Head of caudate nucleus (tissue), 42 donors: ENCODE results near the gene GALK1.
"Not testable (repeated sequence)": the region's sequence is repeated elsewhere in the genome, so short reads cannot be mapped to it uniquely, and the experiment has no call there.

ENCODE experiments used
- DNase-seq, 42 donors: peaks; one replicate each; pipeline versions ENCODE4 v3.0.0 to v3.0.0-alpha.2; 2020 to 2021; ENCODE audit warnings: mixed read lengths in 7 of 42
- intact Hi-C: fragments of 100-400 bp; cut with DNase I; formaldehyde crosslinking; loops from one replicate; pipeline ENCODE4 v1.15.0; 2022

Gene GALK1

GRCh38 chr17:75785016-75785890 lies 20.3 kb upstream of the GALK1 start:
- DNase-seq, result peak; percentile 63 to 95 (median 87)
- intact Hi-C loops, result loop anchor here (10.0 kb wide), 1 partner anchor 110 kb away; the partner anchor contains the start of gene TRIM65

DNA sequence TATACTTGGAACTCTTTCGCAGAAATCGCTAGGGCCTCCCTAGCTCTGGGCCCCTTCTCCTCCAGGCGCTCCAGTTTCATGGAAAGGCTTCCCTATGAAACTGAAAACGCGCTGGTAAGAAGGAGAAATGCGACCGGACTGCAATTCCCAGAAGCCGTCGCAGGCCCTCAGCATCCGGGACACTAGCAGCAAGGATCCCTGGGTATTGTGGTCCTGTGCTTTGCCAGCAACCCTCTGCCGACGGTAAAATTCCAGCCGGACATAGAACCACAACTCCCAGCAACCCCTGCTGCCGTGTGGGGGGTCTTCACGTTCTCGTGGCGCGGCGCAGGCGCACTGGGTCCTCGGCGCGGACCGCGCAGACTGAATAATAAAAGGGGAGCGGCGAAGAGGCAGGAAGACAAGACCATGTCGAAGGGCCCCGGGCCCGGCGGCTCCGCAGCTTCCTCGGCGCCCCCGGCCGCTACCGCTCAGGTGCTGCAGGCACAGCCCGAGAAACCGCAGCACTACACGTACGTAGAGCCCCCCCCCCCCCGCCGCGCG lies 19.6 kb upstream of the GALK1 start, which contains the start of gene UNK:
Gene UNK, plus strand, starts transcription at position 334 of the 543 bp plus-strand sequence. Its CDS starts 75 bp downstream, at position 409.
- DNase-seq, result peak; percentile 95 to 100 (median 98)
- intact Hi-C loops, result loop anchor here (5.0 to 10.0 kb wide), 2 partner anchors 73 to 110 kb away; partner anchors contain the start of genes TRIM65 and WBP2

- intact Hi-C loops, result loop anchor here (5.0 to 10.0 kb wide), 2 partner anchors 73 to 111 kb away; partner anchors contain the start of genes TRIM65 and WBP2
- DNase-seq, result peak in 16 of 42 donors; percentile 10 to 55 (median 34)
These were observed 18.9 kb upstream of the GALK1 start for GRCh38 chr17:75783803-75784472.

DNA sequence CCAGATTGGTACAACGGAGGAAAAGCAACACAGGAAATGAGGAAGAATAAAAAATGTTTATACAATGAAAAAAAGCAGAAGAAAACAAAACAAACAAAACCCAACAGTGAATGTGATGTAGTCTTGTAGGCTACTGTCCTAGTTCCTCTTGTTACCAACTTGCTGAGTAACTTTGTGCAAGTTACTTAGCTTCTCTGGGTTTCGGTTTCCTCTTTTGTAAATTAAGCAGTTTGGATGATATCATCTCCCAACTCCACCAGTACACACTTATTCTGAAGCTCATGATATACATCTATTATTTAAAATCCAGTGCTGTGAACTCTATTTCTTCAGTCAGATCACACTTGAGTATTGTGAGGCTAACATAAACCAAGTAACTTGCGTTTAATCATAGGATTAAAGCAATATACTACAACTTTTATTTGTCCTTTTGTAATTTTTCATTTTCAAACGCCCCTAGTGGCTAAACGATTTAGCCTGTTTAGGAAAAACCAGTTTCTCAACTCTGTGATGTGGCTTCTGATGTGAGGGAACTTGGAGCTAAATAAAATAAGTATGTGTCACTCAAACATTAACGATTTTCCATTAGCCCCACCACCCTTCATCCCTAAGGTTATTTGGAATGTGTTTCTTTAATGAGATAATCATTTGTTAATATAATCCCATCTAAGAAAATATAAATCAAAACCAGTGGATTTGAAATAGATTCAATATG lies 18.2 kb upstream of the GALK1 start:
- intact Hi-C loops, result loop anchor here (5.0 to 10.0 kb wide), 2 partner anchors 74 to 112 kb away; partner anchors contain the start of genes TRIM65 and WBP2
- no peak for DNase-seq

DNA sequence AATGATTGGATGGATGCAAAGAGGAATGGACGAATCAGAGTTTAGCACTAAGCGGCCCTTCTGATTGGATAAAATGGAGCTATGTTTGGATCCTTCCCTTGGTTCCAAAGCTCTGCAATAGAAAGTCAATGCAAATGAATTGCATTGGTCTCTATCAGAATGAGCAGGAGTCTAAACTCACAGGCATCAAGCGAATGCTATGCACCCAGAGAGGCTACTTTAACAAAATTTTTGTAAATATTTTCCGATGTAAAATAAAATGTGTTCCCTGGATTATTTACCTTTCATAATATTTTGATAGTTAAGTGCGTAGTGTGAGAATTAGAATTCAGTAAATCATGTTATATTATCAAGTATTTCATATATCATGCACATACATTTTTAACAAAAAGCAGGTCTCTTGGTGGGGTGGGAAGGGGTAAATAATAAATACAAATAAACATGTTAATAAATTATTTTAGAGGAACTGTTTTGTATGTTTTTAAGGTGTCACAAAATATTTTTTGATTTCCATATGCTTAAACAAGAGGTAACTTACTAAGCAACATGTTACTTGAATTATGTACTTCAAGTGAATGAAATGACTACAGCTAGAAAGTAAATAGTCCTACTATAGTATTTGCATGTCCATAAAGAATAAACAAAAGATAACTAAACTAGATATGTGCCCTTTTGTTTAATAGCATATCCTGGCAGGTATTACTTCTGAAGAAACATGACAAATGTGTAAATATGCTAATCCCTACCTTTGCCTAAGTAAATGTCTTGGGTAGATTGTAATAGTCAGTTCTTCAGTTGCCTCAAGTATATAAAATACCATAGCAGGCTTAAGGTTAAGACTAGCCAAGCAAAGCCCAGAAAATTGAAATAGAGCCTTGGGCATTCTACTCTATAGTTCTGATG lies 15.2 kb upstream of the GALK1 start:
- DNase-seq, result no peak
- intact Hi-C loops, result loop anchor here (5.0 to 10.0 kb wide), 2 partner anchors 77 to 115 kb away; partner anchors contain the start of genes TRIM65 and WBP2

DNA sequence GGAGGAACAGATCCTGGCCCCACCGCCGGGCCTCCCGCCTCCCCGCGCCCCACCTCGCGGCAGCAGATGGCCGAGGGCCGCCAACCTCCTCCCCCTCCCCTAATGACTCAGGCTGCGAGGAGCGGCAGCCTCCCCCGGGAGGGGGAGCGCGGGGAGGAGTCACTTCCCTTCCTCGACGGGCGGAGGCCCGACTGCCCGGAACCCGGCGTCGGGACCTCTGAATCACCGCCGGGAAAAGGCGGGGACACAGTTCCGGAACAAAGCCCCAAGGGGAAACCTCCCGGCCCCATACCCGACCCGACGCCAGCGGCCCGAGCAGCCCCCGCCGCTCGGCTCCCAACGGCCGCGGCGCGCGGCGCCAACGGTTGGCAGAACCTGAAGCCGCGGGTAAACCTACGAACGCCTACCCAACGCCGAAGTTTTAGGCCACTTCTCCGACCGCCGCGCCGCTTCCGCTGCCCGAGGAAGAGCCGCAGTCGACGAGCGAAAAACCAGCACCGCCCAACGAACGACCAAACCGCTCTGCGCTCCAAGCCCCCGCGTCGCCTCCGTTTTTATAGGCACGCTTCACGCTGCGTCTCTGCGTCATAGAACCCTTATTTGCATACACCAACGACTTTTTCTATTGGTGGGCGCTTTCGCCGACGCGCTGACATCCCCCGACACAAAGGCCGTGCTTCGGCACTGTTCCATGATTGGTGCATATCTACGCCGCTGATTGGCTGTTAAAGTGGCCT lies 14.4 kb upstream of the GALK1 start:
- peak; percentile 91 to 99 (median 97) for DNase-seq
- intact Hi-C loops, result no loop called here

GRCh38 chr17:75778861-75779249 lies 13.9 kb upstream of the GALK1 start:
- intact Hi-C loops, result no loop called here
- DNase-seq, result peak in 4 of 42 donors; percentile 33 to 53 (median 45)

GRCh38 chr17:75778066-75778860 lies 13.3 kb upstream of the GALK1 start:
- intact Hi-C loops, result not testable (repeated sequence)
- peak in 2 of 42 donors; percentile 5 to 47 for DNase-seq

GRCh38 chr17:75777296-75777922 lies 12.4 kb upstream of the GALK1 start:
- intact Hi-C loops, result no loop called here
- DNase-seq, result no peak

DNA sequence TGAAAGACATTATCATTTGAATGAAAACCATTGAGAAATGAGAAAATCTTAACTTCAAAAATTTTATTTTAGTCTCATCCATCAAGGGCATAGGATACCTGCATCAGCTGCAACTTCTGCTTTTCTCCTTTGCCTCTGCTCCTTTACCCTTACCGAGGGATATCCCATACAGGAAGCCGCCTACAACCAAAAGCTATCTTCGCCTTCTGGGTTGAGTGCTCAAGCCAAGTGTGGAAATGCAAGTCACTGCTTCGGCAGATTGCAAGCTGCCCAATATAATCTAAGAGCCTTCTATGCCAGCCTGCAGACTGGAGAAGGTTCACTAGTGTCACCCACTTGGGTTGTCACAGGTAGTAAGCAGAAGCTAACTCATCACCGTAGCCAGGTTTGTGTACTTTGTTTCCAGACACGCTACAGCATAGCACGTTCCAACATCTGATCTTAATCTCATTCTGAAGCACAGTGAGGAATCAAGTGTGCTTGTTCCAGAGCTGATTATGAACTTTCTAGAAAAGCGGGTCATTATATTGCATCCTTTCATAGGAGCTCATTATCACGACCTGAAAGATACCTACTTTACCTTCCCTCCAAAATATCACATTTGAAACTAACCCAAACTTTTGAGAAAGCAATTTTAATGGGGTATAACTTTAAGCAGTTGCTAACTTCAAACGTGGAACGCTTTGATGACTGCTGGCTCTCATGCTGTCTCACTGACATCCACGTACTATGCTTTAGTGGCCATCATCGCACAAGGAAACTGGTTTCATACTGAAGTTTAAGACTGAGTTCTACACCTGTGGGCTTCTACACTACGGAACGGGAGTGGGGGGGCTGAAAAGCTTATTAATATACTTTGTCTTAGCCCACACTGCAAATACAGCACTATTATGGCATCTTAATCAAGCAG lies 11.6 kb upstream of the GALK1 start:
- DNase-seq, result peak in 3 of 42 donors; percentile 8 to 31 (median 30)
- intact Hi-C loops, result no loop called here

DNA sequence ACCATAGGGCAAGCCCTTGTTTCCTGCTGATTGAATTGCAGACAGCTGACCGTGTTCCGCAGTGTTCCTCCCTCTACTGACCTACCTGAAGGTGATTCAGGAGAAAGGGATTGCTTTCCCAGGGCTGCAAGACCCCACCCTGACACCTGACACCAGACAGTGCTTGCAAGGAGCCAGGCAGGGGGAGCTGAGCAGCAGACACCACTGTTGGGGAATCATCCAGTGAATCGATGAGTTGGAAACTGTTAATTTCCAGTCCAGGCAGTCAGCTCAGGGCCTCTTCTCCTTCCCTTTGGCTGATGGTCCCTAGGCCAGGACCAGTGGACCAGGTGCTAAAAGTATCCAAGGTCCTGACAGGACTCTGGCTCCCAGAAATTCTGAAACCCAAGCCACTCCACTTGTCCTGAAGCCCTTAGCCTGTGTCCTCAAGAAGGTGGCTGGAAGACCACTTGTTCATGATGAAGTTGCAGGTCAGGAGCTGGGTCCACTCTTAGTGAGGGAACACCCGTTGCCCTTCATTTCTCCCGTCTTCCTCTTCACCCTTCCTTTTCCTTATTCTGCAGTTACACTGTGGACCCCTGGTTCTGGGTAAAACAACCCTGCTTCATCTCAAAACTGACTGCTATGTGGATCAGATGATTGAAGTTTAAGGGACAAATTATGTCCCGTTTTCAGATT lies 10.1 kb upstream of the GALK1 start:
- DNase-seq, result peak in 5 of 42 donors; percentile 8 to 35 (median 28)
- intact Hi-C loops, result no loop called here

GRCh38 chr17:75774471-75774990 lies 9.5 kb upstream of the GALK1 start:
- intact Hi-C loops, result no loop called here
- DNase-seq, result peak in 4 of 42 donors; percentile 4 to 32 (median 27)

GRCh38 chr17:75773808-75774470 lies 8.9 kb upstream of the GALK1 start:
- intact Hi-C loops, result no loop called here

More at GRCh38 chr17:75773808-75774470, 8.9 kb upstream of the GALK1 start:
- DNase-seq, result peak in 4 of 42 donors; percentile 6 to 25 (median 20)
